CD14-positive monocyte (primary cell): ENCODE data around the gene HNF4A. TPM values are rescaled to one million over a fixed set of nuclear protein-coding genes. Genes with fewer than 3 reads are reported as not detected.

Source experiments
- DNase-seq, 3 donors: peaks; one replicate each; pipeline ENCODE4 v3.0.0-alpha.2; 2011 to 2022
- H2AFZ ChIP-seq: 2 replicates; pipeline ENCODE4 v1.6.0; 2012; ENCODE audit warnings: mild to moderate bottlenecking, low read depth, low read length, inconsistent platforms; ENCODE audit not compliant: insufficient read depth, poor library complexity, severe bottlenecking
- H3K27ac ChIP-seq, 2 donors: 1 replicate in 1 of 2; 2 replicates in 1 of 2; pipeline ENCODE4 v1.5.1; 2012 to 2013; ENCODE audit warnings: low read length in 2 of 2, control low read depth in 1 of 2, inconsistent platforms in 1 of 2, low read depth in 1 of 2, mild to moderate bottlenecking in 1 of 2
- H3K27me3 ChIP-seq, 2 donors: one replicate each; pipeline versions ENCODE4 v1.6.0 to v1.6.1; 2011 to 2013; ENCODE audit warnings: low read length in 2 of 2; ENCODE audit not compliant: control insufficient read depth in 2 of 2, insufficient read depth in 2 of 2
- H3K36me3 ChIP-seq, 2 donors: replicated peaks in 1 of 2; 1 replicate in 1 of 2; 2 replicates in 1 of 2; pipeline versions ENCODE4 v1.5.1 to v1.6.1; 2012 to 2013; ENCODE audit warnings: low read length in 2 of 2, control low read depth in 1 of 2, inconsistent platforms in 1 of 2, mild to moderate bottlenecking in 1 of 2; ENCODE audit not compliant: insufficient read depth in 2 of 2, control insufficient read depth in 1 of 2
- H3K4me1 ChIP-seq, 2 donors: 1 replicate in 1 of 2; 2 replicates in 1 of 2; pipeline versions ENCODE4 v1.5.1 to v1.6.1; 2012 to 2013; ENCODE audit warnings: low read length in 2 of 2, control low read depth in 1 of 2, inconsistent platforms in 1 of 2, mild to moderate bottlenecking in 1 of 2, moderate library complexity in 1 of 2; ENCODE audit not compliant: insufficient read depth in 2 of 2, control insufficient read depth in 1 of 2
- H3K4me2 ChIP-seq: replicated peaks from 2 replicates; pipeline ENCODE3; 2012; ENCODE audit warnings: low read length, moderate library complexity, mild to moderate bottlenecking; ENCODE audit not compliant: poor library complexity, severe bottlenecking; ENCODE audit errors: extremely low read depth
- H3K4me3 ChIP-seq, 3 experiments: fragments of 200-600 bp in 1 of 3; sonication (generic) in 1 of 3; replicated peaks in 1 of 3; 1 replicate in 2 of 3; 2 replicates in 1 of 3; pipeline ENCODE4 v1.5.1; 2011 to 2013; ENCODE audit warnings: low read length in 3 of 3, mild to moderate bottlenecking in 3 of 3, control low read depth in 2 of 3, low read depth in 2 of 3, inconsistent platforms in 1 of 3, moderate library complexity in 1 of 3
- H3K79me2 ChIP-seq: 2 replicates; pipeline ENCODE4 v1.6.0; 2012; ENCODE audit warnings: mild to moderate bottlenecking, control low read depth, inconsistent platforms, low read length, moderate library complexity; ENCODE audit not compliant: insufficient read depth
- H3K9ac ChIP-seq: 2 replicates; pipeline ENCODE4 v1.6.0; 2017; ENCODE audit warnings: low read length, mild to moderate bottlenecking; ENCODE audit not compliant: insufficient read depth, poor library complexity, severe bottlenecking
- H3K9me3 ChIP-seq, 2 donors: replicated peaks in 1 of 2; 1 replicate in 1 of 2; 2 replicates in 1 of 2; pipeline versions ENCODE4 v1.5.1 to v1.6.1; 2012 to 2013; ENCODE audit warnings: low read length in 2 of 2, control low read depth in 1 of 2; ENCODE audit not compliant: control insufficient read depth in 1 of 2, insufficient read depth in 1 of 2
- H4K20me1 ChIP-seq: 2 replicates; pipeline ENCODE4 v1.6.0; 2012; ENCODE audit warnings: mild to moderate bottlenecking, low read length, control low read depth, moderate library complexity; ENCODE audit not compliant: insufficient read depth
- H3K27ac Mint-ChIP-seq, 7 donors: one replicate each; pipeline ENCODE4 v1.8.0; 2020; ENCODE audit warnings: mild to moderate bottlenecking in 7 of 7, mixed read lengths in 7 of 7, moderate library complexity in 6 of 7, inconsistent platforms in 2 of 7
- H3K27me3 Mint-ChIP-seq, 3 donors: one replicate each; pipeline ENCODE4 v1.8.0; 2021 to 2022; ENCODE audit warnings: low read depth in 3 of 3, mild to moderate bottlenecking in 3 of 3, mixed read lengths in 3 of 3, moderate library complexity in 3 of 3, inconsistent platforms in 1 of 3
- H3K36me3 Mint-ChIP-seq, 2 donors: one replicate each; pipeline ENCODE4 v1.8.0; 2020; ENCODE audit warnings: mixed read lengths in 2 of 2, inconsistent platforms in 1 of 2, mild to moderate bottlenecking in 1 of 2
- H3K4me1 Mint-ChIP-seq: one replicate; pipeline ENCODE4 v1.8.0; 2020; ENCODE audit warnings: mild to moderate bottlenecking, mixed read lengths
- H3K4me3 Mint-ChIP-seq, 2 donors: one replicate each; pipeline ENCODE4 v1.8.0; 2020; ENCODE audit warnings: mild to moderate bottlenecking in 2 of 2, mixed read lengths in 2 of 2, moderate library complexity in 1 of 2
- H3K9me3 Mint-ChIP-seq, 7 donors: one replicate each; pipeline ENCODE4 v1.8.0; 2020 to 2022; ENCODE audit warnings: mixed read lengths in 7 of 7, mild to moderate bottlenecking in 6 of 7, moderate library complexity in 6 of 7, inconsistent platforms in 2 of 7
- CTCF ChIP-seq: fragments of 200-600 bp; IDR thresholded peaks from one replicate; pipeline ENCODE4 v1.8.0; 2022; ENCODE audit warnings: antibody characterized with exemption, mild to moderate bottlenecking
- WGBS: methylation state at CpG from one replicate; pipeline ENCODE4 v1.1.5; 2013; ENCODE audit warnings: missing lambda C conversion rate; ENCODE audit not compliant: insufficient coverage; 5-methylcytosine and 5-hydroxymethylcytosine counted together
- intact Hi-C, 2 donors: fragments of 100-400 bp; cut with micrococcal nuclease; formaldehyde crosslinking; loops; one replicate each; pipeline versions ENCODE4 v1.15.0 to v1.15.1; 2023
- polyA plus RNA-seq, 3 donors: library from polyadenylated mRNA; depleted of rRNA in 1 of 3; unstranded in 2 of 3; stranded (reverse) in 1 of 3; fragments of 300-500 nt in 2 of 3; fragments of >200 nt in 1 of 3; fragmentation: Illumina TruSeq in 2 of 3; gene quantifications; 1 replicate in 2 of 3; 2 replicates in 1 of 3; pipeline ENCODE4 v1.2.3, GENCODE V29; 2012 to 2021

The HNF4A gene
- polyA plus RNA-seq, 3 donors, result not detected

- H3K9me3 Mint-ChIP-seq, result peaks cover 0 to 3% (median 0%) of the 10 kb centered on the region in 7 donors
- no peaks in the 10 kb centered on the region for H3K79me2 ChIP-seq
- H3K4me1 ChIP-seq, result no peaks in the 10 kb centered on the region
- no peak for TF ChIP-seq CTCF
- no peaks in the 10 kb centered on the region for H3K4me1 Mint-ChIP-seq
- intact Hi-C loops, result no loop called here
- no peak overlapping the region for H3K9ac ChIP-seq
- H4K20me1 ChIP-seq, result no peaks in the 10 kb centered on the region
- no peak for DNase-seq
- no peaks in the 10 kb centered on the region for H3K36me3 Mint-ChIP-seq
- WGBS, result 100% methylated on average over 1 of the region's 2 CpGs
- H3K27me3 ChIP-seq, result no peaks in the 10 kb centered on the region
- H3K27me3 Mint-ChIP-seq, result peaks cover 6 to 14% (median 8%) of the 10 kb centered on the region in 3 donors
- H2AFZ ChIP-seq, result no peak overlapping the region
- no peak overlapping the region for H3K4me3 ChIP-seq
- H3K4me2 ChIP-seq, result no peak overlapping the region
- H3K4me3 Mint-ChIP-seq, result no peak overlapping the region
- H3K27ac Mint-ChIP-seq, result no peak overlapping the region
- no peaks in the 10 kb centered on the region for H3K36me3 ChIP-seq
- no peaks in the 10 kb centered on the region for H3K9me3 ChIP-seq
- no peak overlapping the region for H3K27ac ChIP-seq
These were observed 53.7 kb downstream of the HNF4A start for GRCh38 chr20:44409132-44409600.

- 100% methylated on average over 1 of the region's 2 CpGs for WGBS
- no peak overlapping the region for H2AFZ ChIP-seq
- H3K4me2 ChIP-seq, result no peak overlapping the region
- H3K9ac ChIP-seq, result no peak overlapping the region
- H3K79me2 ChIP-seq, result no peaks in the 10 kb centered on the region
- H3K27me3 Mint-ChIP-seq, result peaks cover 8 to 14% (median 9%) of the 10 kb centered on the region in 3 donors
- H3K27ac ChIP-seq, result no peak overlapping the region
- no peaks in the 10 kb centered on the region for H3K27me3 ChIP-seq
- H3K9me3 ChIP-seq, result no peaks in the 10 kb centered on the region
- no peak for DNase-seq
- intact Hi-C loops, result no loop called here
- H3K36me3 ChIP-seq, result no peaks in the 10 kb centered on the region
- H3K4me3 ChIP-seq, result no peak overlapping the region
- H3K36me3 Mint-ChIP-seq, result no peaks in the 10 kb centered on the region
- no peak overlapping the region for H3K4me3 Mint-ChIP-seq
- no peaks in the 10 kb centered on the region for H3K9me3 Mint-ChIP-seq
- no peaks in the 10 kb centered on the region for H4K20me1 ChIP-seq
- H3K4me1 ChIP-seq, result no peaks in the 10 kb centered on the region
- TF ChIP-seq CTCF, result no peak
- no peaks in the 10 kb centered on the region for H3K4me1 Mint-ChIP-seq
- H3K27ac Mint-ChIP-seq, result no peak overlapping the region
These were observed 55.1 kb downstream of the HNF4A start for GRCh38 chr20:44410583-44411019.
